GM19397 (cell line): ENCODE data around the gene MLYCD.

ENCODE experiments used
- ATAC-seq: cut with Tn5 transposase; IDR thresholded peaks from one replicate; pipeline ENCODE4 v1.9.1; 2021; ENCODE audit warnings: mild to moderate bottlenecking, moderate library complexity; ENCODE audit not compliant: unreplicated experiment

The MLYCD gene

DNA sequence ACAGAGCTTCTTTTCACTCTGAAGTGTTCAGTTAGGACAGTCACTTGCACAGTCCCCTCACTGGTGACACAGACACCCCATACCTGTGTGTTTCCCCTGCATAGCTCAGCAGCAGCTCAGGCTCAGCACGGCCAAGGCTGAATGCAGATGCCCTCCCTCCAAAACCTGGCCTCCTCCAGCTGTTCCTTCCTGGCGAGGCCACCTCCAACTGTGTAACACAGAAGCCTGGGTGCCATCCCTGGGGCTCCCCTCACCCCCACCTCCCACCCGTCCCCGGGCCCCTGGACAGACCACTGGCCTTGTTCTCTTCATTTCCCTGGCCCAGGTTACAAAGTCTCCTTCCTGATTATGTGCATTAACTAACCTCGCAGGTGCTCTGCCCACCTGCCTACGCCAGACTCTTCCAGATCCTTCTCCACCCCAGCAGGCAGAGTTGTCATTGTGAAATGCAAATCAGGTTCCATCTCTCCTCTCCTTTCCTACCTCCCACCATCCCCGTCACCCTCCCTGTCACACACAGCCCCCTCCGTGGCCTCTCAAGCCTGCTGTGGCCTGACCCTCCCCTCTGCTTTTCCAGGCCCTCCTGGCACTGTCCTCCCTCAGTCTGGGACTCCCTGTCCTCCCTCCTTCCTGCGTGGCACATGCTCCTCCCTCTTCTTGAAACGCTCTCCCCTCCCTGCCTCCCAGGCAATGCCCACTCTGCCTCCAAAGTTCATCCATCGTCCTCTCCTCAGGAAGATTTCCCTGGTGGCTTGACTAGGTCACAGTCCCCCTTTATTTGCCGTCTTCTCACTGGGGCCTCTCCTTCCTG lies 26.4 kb downstream of the MLYCD start:
- no peak for ATAC-seq

DNA sequence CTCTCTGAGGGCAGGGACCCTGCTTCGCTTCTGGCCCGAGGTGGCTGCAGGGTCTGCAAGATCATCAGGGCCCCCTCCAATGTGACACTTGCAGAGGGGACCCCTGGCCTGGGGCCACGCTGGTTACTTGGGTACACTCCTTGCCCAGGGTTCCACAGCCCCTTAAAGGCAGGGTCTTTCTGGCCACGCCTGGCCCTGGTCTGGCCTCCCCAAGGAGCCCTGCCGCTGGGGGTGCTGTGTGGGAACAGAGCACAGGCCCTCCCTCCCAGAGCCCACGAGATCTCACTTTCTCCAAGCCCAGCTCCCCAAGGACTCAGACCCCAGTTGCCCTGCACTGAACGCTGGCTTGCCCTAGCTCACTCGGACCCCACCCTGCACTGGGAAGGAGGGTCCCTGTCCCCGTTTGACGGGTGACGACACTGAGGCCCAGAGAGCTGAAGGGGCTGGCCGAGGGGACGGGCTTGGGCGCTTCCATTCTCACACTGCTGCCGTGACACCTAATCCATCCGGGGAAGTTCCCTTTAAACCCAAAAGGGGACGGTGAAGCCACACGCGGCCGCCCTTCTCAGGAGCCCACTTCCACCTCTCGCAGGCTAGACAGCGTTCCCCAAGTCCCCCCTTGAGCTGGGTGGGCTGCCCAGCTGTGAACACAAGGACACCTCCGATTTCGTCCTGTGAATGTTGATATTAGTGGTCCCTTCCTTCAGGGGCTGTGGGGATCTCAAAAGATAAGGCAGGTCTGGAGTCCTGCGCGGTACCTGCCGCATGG lies 27.2 kb downstream of the MLYCD start:
- no peak for ATAC-seq

- ATAC-seq: no peak
Observed at GRCh38 chr16:83926726-83927397, 27.9 kb downstream of the MLYCD start.

- ATAC-seq: no peak
Observed at GRCh38 chr16:83928341-83929055, 29.6 kb downstream of the MLYCD start.

GRCh38 chr16:83929811-83930555 lies 31.1 kb downstream of the MLYCD start:
- ATAC-seq: no peak

DNA sequence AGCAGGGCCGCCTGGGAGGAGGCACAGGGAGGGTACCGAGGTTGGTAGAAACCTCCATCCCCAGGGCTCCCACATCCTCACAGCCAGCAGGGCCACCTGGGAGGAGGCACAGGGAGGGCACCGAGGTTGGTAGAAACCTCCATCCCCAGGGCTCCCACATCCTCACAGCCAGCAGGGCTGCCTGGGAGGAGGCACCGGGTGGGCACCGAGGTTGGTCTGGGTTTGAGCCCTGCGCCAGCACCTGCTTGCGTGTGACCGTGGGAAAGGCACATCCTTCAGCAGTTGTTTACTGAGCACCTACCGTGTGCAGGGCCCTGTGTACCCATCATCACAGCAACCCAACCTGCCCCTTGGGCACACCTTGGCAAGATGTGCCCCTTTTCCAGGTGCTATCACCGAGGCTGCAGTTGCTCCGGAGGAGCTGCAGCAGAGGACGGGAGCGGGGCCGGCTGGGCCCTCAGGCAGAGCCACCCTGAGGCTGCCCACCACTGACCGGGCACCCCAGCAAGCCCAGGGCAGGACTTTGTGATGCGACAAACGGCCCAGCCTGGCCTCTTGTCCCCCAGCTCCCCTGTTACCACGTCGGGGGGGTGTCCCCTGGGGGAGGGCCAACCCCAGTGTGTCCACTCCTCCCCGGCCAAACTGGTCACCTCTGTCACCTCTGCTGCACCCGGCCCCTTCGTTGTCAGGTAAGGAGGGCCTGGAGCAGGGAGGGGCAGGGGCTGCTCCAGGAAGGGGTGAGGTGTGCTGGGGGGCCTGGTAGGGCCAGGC lies 32.0 kb downstream of the MLYCD start:
- ATAC-seq: no peak

DNA sequence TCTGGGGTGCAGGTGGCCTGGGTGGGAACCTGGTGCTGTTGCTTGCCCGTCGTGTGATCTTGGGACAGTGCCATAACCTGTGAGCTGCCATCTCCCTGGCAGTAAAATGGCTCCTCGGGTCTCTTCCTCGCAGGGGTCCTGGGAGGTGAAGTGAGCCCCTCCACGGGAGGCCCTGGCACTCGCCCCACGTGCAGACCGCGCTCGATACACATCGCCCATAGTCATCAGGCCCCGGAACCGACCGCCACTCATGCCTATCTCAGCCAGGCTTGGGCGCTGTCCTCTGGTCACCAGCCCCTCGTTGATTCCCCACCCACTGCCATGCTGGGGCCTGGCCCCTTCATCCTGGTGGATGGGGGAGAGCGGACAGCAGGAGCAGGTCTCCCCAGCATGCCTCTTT lies 32.6 kb downstream of the MLYCD start:
- no peak for ATAC-seq

- ATAC-seq: no peak
Observed at GRCh38 chr16:83932304-83932703, 33.4 kb downstream of the MLYCD start.

- no peak for ATAC-seq
Observed at GRCh38 chr16:83932955-83933673, 34.2 kb downstream of the MLYCD start.

DNA sequence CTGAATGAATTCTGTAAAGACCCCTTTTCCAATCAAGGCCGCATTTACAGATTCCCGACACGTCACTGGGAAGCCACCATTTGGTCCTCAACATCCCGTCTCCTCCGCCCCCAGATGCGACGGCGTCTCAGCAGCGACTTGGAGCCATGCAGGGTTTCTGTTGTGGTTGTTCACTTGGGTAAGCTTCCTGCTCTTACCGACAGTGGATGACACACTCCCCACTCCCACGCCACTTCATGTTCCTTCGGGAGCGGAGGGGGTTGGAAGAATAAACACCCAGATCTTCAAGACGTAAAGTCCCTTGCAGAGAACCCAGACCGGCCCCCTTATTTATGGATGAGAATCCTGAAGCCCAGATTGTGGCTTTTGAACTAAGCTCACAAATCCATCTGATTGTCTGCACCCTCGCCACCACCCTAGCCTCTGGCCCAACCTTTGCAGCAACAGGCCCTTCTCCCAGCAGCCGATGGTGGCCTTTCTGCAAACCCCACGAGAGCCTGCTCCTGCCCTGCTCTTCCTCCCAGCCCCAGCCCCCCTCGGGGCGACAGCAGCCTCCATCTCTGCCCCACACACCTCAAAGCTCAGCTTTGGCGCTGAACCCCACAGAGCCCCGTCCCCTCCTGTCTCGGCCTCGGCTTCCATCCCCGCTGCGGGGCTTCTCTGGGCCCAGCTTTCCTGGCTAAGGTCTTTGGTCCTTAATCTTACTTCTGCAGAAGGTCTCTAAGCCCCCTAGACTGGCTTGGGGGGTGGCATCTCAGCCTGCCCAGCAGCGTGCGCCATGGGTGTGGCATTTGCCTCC lies 35.2 kb downstream of the MLYCD start:
- ATAC-seq: no peak

DNA sequence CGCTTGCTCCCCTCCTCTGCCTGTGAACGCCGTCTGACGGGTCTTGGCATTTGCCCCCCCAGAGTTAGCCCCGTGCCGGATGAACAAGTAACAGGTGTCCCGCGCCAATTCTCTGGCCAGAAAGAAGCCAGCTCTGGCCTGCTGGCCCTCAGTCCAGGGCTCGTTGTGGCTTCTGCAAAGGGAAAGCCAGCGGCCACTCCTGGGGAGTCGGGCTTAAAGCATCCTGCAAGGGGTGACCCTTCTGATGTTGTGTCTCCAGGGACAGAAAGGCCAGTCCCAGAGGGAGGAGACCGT lies 35.7 kb downstream of the MLYCD start:
- no peak for ATAC-seq

DNA sequence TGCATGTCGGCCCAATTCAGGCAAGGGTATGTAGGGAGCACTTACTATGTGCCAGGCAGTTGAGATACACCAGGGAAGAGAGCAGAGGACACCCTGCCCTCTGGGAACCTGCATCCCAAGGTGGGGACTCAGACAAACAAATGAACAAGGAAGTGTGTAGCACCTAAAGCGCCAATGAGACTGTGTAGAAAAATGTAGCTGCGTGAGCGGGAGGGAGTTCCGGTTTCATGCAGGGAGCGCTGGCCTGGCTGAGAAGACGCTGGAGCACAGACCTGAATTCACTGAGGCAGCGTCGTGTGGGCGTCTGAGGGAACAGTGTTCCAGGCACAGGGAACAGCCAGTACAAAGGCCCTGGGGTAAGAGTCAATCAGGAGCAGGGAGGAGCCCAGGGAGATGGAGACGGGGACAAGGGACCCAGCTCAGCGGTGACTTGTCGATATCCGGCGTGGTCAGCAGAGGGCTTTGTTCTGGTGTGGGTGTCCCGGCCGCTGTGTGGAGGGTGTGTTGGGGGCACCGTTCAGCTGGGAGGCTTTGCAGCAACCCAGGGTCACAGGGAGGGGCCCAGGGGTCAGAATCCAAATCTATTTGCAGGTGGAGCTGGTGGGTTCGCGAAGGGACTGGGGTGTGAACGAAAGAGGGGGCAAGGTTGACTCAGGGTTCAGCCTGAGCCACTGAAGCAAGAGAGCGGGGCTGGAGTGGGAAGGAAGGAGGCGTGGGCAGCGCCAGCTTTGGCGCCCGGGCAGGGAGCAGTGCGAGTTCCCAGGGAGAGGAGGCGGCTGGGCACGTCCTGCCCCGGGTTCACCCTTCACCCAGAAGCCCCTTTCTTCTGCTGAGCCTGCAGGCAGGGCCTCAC lies 36.3 kb downstream of the MLYCD start:
- ATAC-seq: no peak

DNA sequence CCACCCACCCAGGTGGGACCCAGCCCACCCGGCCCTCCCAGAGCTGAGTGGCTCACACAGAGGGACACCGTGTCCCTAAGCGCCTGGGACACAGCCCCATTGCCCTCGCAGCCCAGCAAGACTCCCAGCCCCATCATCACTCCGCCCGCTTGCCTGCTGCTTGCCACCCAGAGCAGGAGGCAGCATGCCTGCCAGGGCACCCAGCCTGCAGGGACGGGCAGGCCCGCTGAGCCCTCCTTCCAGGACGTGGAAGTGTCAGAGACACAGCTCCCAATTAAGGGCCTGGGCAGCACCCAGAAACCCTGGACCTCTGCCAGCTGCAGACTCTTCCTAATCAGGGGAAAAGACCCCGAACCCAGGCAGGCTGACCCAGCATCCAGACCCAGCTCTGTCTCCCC lies 36.9 kb downstream of the MLYCD start:
- no peak for ATAC-seq

DNA sequence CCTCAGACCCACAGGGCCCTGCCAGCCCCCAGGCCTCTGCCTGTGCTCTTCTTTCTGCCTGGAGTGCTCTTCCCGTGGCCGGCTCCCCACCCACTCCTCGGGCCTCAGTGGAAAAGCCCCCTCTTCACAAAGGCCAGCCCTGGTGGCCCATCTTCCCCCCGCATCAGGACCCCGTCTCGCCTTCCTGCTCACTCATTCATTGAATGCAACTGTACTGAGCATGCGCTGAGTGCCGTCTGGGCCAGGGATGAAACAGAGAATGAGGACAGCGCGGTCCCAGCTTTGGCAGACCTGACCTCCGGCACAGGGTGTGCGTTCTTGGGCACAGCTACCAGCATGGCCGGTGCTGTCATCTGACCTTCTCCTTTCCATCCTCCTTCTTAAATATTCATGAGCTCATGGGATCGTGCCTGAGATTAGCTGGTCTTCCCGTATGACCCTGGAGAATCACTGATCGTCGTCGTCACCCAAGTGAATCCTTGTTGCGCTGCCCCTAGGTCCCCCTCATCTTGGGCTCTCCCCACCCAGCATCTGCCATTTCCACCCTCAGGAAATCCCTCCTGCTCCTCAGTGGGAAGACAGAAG lies 37.8 kb downstream of the MLYCD start:
- ATAC-seq: no peak

GRCh38 chr16:83937267-83937666 lies 38.4 kb downstream of the MLYCD start:
- no peak for ATAC-seq

GRCh38 chr16:83937922-83938885 lies 39.3 kb downstream of the MLYCD start:
- ATAC-seq: no peak
